Measurements from ENCODE around the gene PIGW.
"Not testable (repeated sequence)": the region's sequence is repeated elsewhere in the genome, so short reads cannot be mapped to it uniquely, and the experiment has no call there.

PIGW gene

DNA sequence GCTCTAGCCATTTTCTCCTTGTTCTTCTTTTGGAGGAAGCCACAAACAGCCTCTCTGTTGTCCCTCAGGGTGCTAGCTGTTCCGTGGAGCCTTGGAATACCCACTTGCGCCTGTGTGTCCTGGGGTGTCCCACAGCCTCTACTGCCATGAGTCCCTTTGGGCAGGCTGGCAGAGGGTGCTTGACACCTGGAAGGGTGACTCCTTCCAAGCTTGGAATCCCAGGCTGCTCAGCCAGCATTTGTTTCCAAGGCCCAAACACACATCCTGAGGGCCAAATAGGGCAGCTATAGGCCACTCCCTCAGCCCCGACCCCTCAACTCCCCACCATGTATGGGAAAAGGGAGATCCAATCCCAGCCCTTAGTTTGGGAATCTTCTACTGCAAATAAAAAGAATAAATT, 33.4 kb upstream of the PIGW start:
- TF ChIP-seq POLR2A (IDR thresholded peaks at IDR 0.05; ENCODE audit: low read depth, low read length): no peak
- no peak for DNase-seq (ENCODE audit: insufficient read length, low spot score)
- no peak for FAIRE-seq

DNA sequence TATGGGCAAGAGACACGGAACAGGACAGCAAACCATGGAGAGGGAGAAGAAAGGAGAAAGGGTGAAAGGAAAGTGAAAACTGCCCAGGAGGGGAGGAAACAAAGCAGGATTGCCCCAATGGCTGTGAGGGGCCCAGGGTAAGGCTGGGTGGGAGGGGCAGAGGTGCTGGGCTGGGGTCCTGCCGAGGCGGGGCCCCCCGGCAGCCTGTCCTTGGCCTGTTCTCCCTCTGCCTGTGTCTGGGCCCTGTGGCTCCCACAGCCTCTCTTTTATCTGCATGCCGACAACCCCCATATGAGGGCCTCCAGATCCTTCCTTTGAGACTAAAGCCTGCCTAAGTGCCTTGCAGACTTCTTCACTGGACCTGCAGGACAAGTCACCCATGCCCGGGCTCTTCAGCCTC, 32.8 kb upstream of the PIGW start:
- DNase-seq (ENCODE audit: insufficient read length, low spot score) (no peak), FAIRE-seq (no peak)
- no peak for TF ChIP-seq POLR2A (IDR thresholded peaks at IDR 0.05; ENCODE audit: low read depth, low read length)

DNA sequence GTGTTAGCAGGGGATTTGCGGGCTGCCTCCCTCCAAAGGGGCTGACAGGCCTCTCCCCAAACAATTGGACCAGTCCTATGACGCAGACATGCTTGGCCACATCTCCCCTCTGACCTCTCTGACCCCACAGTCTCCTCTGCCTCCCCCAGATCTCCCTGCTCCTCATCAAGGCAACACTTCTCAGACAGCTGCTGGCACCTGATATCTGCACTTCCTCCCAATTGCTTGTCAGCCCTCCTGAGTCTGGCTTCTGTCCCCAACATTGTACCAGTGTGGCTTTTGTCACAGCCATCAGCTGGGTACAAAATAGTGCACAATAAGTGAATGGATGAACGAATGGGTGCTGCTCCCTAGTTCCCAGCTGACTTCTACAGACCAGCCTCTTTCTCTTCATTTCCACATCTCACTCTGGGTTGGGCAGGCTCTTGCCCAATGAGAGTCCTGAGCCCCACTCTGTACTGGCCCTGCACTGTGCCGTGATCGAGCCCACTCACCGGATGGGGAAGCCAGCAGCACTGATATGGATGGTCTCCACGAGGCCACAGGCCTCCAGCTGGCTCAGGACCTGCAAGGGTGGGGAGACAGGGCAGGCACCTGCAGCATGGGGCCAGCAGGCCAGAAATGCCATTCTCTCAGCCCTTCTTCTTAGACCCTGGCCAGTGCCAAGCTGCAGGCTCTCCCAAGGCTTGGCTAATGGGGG, 31.2 kb upstream of the PIGW start:
- no peak for TF ChIP-seq POLR2A (IDR thresholded peaks at IDR 0.05; ENCODE audit: low read depth, low read length)
- DNase-seq (ENCODE audit: insufficient read length, low spot score) (no peak), FAIRE-seq (no peak)

DNA sequence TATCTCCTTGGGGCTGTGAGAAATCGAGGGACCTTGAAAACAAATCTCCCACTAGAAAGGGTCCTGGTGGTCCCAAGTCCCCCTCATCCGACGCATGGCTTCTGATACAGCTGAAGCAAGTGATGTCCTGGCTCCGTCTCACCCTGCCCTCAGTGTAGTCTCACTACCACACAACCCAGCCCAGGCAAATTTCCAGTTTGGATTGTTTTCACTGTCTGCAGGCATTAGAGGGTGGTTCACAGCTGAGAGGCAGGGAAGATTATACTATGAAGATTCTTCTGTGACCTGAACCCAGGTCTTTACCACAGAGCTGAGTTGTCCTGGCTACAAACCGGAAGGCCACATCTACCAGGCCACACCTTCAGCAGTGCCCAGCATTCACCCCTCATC, 30.6 kb upstream of the PIGW start:
- no peak for FAIRE-seq
- no peak for DNase-seq (ENCODE audit: insufficient read length, low spot score)
- no peak for TF ChIP-seq POLR2A (IDR thresholded peaks at IDR 0.05; ENCODE audit: low read depth, low read length)

DNA sequence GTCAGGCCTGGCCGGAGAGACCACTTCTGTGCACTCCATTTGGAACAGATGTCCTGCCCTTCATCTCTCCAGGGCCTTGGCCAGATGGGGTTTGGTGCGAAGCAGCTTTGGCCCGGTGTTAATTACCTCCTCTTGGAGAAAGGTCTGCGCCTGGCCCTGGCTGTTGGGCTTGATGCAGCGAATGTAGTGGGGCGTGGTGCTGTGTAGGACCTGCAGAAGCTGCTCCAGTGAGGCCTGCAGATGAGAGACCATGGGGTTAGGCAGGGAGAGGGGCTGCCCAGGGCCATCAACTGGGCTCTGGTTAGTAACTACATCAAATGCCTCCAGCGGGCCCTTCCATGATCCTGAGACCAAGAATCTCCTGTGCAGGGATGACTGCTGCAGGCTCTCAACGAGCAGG, 29.6 kb upstream of the PIGW start:
- TF ChIP-seq POLR2A (IDR thresholded peaks at IDR 0.05; ENCODE audit: low read depth, low read length): no peak
- FAIRE-seq: no peak
- no peak for DNase-seq (ENCODE audit: insufficient read length, low spot score)

DNA sequence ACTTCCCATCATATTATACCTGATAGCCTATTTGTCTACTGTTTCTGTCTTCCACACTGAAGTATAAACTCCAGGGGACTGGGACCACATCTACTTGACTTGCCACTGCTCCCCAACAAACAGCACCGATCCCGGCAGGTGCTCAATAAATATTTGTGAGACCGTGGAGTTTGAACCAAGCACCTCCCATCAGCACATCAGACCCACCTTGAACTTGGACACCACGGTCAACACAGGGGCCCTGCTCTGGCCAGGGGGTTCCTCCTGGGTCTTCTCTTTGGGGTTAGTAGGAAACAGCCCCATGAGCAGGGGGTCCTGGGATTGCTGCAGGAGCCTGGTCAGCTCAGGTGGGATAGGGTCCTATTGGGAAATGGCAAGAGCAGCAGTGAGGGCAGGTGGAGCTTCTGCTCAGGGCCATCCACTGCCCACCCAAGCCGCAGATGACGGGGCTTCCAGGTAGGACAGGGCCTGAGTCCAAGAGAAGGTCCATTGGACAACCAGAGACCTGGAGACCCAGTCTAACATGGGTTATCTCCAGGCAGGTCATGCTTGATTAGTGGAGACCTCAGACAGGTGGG, 28.4 kb upstream of the PIGW start:
- DNase-seq (ENCODE audit: insufficient read length, low spot score) (no peak), FAIRE-seq (no peak)
- TF ChIP-seq POLR2A (IDR thresholded peaks at IDR 0.05; ENCODE audit: low read depth, low read length): no peak

DNA sequence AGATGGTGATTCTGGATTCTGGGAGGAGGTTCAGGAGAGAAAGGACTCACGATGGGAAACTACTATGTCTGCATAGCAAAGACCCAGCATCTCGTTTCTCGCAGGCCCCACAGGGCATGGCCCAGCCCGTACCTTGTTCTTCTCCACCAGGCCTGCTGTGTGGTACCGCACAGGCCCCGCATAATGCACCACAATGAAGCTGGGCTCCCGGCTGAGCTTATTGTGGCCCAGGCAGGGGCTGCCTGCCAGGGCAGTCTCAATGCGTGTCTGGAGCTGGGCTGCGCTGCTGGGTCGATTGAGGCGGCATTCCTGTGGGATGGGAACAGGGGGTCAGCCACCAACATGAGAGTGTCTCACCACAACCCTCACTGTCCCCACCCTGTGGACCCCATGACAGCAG, 28.0 kb upstream of the PIGW start:
- no peak for DNase-seq (ENCODE audit: insufficient read length, low spot score)
- FAIRE-seq: no peak
- TF ChIP-seq POLR2A (IDR thresholded peaks at IDR 0.05; ENCODE audit: low read depth, low read length): no peak

DNA sequence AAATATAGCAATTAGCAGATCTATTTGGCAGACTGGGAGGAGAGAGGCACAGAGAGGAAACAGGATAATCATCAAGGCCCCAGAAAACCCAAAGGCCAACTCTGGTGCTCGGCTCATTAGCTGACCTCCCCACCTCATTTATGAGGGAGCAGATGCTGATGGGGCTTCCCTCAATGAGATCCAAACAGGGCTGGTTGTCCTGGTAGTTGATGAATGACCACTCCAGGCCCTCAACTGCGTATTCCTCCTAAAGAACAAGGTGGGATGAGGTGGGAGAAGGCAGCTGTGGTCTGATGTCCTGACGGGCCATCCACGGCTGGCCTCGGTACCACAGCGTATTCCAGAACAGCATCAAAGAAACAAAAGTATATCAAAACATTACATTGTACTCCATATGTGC, 27.5 kb upstream of the PIGW start:
- no peak for TF ChIP-seq POLR2A (IDR thresholded peaks at IDR 0.05; ENCODE audit: low read depth, low read length)
- FAIRE-seq (no peak), DNase-seq (ENCODE audit: insufficient read length, low spot score) (no peak)

DNA sequence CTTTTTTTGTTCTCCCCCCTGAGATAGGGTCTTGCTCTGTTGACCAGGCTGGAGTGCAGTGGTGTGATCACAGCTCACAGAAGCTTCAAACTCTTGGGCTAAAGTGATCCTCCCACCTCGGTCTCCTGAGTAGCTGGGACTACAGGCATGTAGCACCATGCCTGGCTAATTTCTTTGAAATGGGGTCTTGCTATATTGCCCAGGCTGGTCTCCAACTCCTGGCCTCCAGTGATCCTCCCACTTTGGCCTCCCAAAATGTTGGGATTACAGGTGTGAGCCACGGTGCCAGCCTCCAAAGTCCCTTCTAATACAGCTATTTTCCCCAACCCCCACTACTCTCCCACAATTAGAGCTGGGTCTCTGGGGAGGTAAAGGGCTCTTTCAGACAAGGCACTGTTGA, 26.3 kb upstream of the PIGW start:
- not testable (repeated sequence) for FAIRE-seq; DNase-seq (ENCODE audit: insufficient read length, low spot score)

DNA sequence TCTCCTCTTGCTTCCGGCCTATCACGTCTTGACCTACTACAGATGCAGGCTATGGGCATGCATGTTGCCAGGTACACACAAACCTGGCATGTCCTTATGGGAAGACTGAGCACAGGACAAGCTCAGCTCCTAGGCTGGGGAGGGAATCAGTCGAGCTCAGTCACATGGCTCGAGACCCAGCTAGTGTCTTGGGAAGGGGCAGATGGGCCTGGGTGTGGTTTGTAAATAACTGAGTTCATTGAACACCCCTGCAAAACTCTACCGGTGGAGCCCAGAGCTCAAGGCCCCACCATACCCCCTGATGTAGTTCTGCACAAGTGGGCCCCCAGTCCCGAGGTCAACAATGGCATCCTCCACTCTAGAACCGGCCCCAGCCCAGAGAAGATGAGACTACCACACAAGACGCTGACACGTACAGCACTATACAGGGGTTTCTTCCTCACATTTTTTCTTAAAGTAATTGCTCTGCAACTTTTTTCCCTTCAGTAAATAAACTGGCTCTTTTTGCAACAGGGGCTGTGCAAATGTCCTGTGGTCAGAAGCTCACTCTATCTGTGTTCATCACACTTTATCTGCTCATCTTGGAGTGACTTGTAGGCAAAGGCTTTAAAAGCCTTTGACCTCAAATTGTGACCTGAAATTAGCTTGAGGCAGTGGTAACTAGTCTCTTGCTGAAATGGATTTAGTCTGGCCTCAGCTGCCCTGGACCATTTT, 25.4 kb upstream of the PIGW start:
- FAIRE-seq (no peak), DNase-seq (ENCODE audit: insufficient read length, low spot score) (no peak)
- no peak for TF ChIP-seq POLR2A (IDR thresholded peaks at IDR 0.05; ENCODE audit: low read depth, low read length)

DNA sequence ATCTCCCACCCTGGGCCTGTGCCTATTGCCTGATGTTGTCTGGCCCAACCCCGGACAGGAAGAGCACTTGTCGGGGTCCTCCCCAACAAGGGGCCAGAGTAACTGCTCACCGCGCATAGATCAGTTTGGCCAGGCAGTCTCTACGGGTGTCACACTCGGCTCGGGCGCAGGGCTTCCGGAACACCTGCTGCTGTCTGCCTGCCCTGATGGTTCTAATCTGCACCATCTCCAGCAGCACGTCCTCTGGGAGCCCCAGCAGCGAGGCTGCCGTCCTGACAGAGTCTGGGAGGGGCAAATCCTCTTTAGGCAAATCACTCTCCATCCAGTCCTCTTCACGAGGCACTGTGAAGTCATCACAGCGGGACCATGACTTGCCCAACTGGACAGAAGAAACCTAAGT, 24.2 kb upstream of the PIGW start:
- FAIRE-seq (no peak), DNase-seq (ENCODE audit: insufficient read length, low spot score) (no peak)
- TF ChIP-seq POLR2A (IDR thresholded peaks at IDR 0.05; ENCODE audit: low read depth, low read length): no peak

DNA sequence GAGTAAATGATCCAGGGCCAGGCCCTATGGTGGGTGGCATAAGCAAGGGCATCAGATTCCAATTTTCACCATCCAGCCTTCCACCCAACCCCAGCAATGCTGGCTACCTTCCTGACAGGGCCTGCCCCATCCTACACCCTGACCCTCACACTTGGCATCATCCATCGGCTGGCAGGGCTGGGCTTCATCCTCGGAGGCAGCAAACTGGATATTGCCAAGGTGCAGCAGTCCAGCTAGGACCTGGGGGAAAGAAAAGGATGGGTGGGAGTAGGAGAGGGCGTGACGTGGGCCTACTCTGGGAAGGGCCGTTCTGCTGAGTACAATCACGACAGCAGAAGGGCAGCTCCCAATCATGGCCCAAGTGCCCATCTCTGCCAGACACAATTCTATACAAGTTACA, 23.6 kb upstream of the PIGW start:
- FAIRE-seq: no peak
- DNase-seq (ENCODE audit: insufficient read length, low spot score): no peak
- TF ChIP-seq POLR2A (IDR thresholded peaks at IDR 0.05; ENCODE audit: low read depth, low read length): no peak

DNA sequence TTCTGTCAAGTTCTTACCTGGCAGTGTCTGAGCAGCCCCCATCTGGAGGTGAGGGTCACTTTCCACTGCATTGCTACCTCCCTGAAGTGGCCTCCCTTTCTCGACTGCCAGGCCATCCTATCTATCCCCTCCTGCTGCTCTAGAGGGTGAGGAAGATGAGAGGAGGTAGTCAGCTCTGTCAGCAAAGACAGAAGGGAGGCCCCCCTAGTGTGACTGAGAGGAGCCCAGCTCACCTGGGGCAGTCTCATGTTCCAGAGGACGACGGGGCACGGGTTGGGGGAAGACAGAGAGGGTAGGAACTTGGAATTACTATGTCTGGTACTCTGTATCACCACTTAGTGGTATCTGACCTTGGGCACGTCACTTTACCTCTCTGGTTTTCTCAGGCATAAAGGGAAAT, 22.1 kb upstream of the PIGW start:
- DNase-seq (ENCODE audit: insufficient read length, low spot score): no peak
- no peak for FAIRE-seq
- no peak for TF ChIP-seq POLR2A (IDR thresholded peaks at IDR 0.05; ENCODE audit: low read depth, low read length)

DNA sequence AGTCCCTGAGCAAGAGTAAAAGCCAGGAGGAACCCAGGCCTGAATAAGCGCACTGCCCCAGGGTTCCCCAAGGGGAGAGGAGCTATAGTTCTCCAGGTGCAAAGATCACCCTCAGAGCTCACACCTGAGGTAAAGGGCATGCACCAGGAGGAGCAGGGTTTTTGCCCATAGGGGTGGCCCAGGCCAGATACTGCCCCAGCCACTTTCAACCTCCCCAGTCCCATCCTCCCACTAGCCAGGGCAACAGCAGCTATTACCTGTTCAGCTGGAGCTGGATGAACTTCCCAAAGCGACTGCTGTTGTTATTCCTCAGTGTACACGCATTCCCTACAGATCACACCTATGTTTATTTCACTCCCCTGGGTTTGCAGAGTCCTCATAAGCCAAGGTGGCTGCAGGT, 19.9 kb upstream of the PIGW start:
- DNase-seq (ENCODE audit: insufficient read length, low spot score) (no peak), FAIRE-seq (no peak)
- no peak for TF ChIP-seq POLR2A (IDR thresholded peaks at IDR 0.05; ENCODE audit: low read depth, low read length)

DNA sequence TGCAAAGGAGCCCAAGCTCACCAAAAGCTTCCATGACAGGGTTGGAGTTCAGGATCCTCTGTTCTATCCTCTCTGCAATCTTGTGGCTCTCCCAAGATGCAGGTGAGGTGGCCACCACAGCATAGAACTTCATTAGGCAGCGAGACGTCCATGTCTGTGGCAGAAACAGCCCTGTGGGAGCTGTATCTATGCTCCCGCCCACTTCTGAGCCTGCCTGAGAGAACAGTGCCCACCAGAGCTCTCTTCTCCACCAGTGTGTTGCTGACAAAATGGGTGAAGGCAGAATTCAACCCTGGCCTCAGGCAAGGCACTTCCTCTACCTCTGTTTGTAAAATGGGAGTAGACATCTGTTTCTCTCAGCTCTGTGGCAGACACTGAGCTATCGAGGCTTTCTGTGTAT, 18.9 kb upstream of the PIGW start:
- FAIRE-seq (no peak), DNase-seq (ENCODE audit: insufficient read length, low spot score) (no peak)
- no peak for TF ChIP-seq POLR2A (IDR thresholded peaks at IDR 0.05; ENCODE audit: low read depth, low read length)
